NCI-H2171 (cell line): ENCODE results near the gene SOX5.
"Not testable (repeated sequence)": the region's sequence is repeated elsewhere in the genome, so short reads cannot be mapped to it uniquely, and the experiment has no call there.

Source experiments
- DNase-seq: peaks from one replicate; lab custom pipeline; 2025; lab: John Stamatoyannopoulos, UW

SOX5 gene

DNA sequence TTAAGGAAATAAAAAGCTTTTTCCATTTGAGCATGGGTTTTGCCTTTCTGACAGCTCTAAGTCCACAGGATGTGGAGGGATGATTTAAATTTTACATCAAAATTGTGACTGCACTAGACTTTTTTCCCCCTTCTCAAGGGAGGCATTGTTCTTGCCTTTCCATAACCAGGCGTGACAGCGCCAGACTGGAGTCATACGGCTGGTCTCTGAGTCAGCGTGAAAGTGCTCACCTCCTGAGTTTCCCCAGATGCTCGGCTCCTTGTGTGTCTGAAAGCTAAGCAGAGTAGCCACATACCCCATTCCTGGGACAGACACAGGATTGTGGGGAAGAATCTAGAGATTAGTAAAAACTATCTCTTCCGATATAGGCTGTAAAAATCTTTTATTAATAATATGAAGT lies 43.1 kb downstream of the SOX5 start:
- DNase-seq: peak; percentile 12

GRCh38 chr12:23899434-23899833 lies 50.0 kb downstream of the SOX5 start:
- DNase-seq: no peak

GRCh38 chr12:23898121-23898520 lies 51.3 kb downstream of the SOX5 start:
- DNase-seq: no peak

- DNase-seq: peak; percentile 63
These were observed 53.7 kb downstream of the SOX5 start for GRCh38 chr12:23895792-23896218.

- no peak for DNase-seq
These were observed 55.9 kb downstream of the SOX5 start for GRCh38 chr12:23893611-23894010.

DNA sequence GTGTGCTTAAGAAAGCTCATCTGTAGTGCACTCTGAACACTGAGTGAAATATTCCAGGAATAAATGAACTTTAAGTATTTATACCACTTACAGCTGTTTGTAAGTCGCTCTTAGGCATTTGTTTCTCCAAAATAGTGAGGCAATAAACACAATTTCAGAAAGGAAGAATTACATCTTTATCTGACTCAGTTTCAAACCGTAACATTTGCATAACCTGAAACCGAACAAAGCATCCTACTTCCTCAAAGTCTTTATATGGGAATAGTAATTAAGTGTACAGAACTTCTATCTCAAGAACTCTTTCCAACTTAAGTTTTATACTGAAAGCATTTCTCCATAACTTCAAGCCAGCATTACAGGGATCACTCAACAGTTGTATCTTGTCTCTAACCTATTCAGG lies 58.4 kb downstream of the SOX5 start:
- no peak for DNase-seq

GRCh38 chr12:23889069-23889440 lies 60.4 kb downstream of the SOX5 start:
- no peak for DNase-seq

DNA sequence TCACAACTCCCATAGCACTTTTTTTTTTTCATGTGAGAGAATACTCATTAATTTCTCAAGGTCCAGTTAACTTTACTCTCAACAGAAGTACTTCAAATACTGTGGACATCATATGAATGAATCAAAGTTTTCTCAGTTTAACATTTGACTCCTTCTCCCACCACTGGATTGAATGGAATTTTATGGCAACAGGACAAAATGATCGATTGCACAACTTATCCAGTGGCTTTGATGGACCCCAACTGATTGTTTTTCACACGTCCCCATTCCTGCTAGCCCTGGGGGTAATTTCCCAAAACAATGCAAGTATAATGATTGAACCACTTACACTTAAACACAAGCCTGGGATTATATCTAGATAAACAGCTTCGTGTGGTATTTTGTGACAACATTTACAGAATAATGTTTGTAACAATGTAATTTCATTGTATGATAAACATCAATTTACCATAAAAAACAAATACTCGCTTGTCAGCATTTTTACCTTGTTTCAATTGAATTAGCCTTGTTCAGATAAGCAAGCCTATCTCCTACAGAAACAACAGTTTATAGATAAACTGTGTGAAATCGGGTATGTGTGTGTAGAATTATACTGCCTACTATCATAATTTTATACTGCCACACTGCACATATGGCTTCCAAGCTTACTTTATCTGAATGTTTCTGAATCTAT lies 60.9 kb downstream of the SOX5 start:
- no peak for DNase-seq

GRCh38 chr12:23887055-23887835 lies 62.2 kb downstream of the SOX5 start:
- no peak for DNase-seq

GRCh38 chr12:23885394-23885793 lies 64.1 kb downstream of the SOX5 start:
- no peak for DNase-seq

DNA sequence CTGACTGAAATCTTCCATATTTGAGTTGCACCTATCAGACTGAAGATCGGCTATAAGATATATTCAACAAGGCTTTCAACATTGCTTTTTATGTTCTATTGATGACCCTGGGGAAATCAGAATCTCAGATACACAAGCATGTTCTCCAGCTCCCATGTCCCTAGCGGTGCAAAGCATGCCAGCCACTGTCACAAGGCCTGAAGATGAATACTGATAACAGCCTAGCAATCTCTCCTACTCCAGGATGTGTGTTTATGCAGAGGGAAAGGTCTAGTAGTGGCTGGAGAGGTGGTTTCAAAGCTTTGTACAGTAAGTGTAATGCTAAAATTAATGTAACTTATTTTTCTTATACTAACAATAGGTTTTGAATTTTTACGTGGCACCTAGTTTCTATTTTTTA lies 64.6 kb downstream of the SOX5 start:
- DNase-seq: no peak

GRCh38 chr12:23880988-23881387 lies 68.5 kb downstream of the SOX5 start:
- no peak for DNase-seq

DNA sequence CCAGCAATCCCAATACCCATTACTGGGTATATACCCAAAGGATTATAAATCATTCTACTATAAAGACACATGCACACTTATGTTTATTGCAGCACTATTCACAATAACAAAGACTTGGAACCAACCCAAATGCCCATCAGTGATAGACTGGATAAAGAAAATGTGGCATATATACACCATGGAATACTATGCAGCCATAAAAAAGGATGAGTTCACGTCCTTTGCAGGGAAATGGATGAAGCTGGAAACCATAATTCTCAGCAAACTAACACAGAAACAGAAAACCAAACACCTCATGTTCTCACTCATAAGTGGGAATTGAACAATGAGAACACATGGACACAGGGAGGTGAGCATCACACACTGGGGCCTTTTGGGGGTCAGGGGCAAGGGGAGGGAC lies 72.9 kb downstream of the SOX5 start:
- not testable (repeated sequence) for DNase-seq

DNA sequence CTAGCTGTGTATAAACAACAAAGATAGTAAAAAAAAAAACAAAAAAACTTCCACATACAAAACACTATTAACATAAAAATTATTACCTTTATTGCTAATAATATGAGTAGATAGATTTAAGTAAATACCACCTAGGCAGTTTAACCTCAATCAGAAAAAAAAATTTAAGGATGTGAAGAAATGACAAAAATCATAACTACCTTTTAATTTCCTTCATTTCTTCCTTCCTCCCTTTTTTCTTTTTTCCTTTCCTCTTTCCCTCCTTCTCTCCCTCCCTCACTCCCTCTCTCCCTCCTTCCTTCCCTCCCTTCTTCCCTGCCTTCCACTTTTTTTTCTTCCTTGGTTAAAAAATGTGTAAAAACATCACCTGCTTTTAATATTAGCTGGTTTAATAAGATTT lies 81.7 kb downstream of the SOX5 start:
- no peak for DNase-seq

- no peak for DNase-seq
These were observed 86.8 kb downstream of the SOX5 start for GRCh38 chr12:23862701-23863100.

DNA sequence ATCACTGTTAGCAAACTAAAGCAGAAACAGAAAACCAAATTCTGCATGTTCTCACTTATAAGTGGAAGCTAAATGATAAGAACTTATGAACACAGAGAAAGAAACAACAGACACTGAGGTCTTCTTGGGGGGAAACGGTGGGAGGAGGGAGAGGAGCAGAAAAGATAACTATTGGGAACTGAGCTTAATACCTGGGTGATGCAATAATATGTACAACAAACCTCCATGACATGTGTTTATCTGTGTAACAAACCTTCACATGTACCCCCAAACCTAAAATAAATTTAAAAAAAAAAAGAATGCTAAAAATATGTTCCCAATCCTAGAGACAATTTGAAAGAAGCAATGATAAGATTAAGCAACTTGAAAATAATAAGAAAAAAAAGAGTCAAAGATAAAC lies 89.5 kb downstream of the SOX5 start:
- DNase-seq: no peak

- DNase-seq: no peak
These were observed 92.3 kb downstream of the SOX5 start for GRCh38 chr12:23857178-23857577.

- no peak for DNase-seq
These were observed 93.7 kb downstream of the SOX5 start for GRCh38 chr12:23855813-23856212.

DNA sequence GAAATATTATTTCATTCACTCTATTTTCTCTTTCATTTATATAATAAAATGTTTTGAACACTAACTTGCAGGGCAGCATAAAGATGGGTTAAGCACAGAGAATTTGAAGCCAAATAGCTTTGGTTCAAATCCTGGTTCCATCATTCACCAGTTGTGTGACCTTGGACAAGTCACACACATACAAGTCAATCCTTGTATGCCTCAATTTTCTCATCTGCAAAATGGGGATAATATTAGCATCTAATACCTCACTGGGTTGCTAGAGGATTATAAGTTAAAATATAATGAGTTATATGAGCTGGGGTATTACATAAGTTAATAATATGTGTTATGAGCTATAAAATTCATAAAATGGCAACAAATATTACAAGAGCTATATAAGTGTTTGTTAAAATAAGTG lies 94.9 kb downstream of the SOX5 start:
- no peak for DNase-seq

- no peak for DNase-seq
These were observed 95.8 kb downstream of the SOX5 start for GRCh38 chr12:23853640-23854039.

DNA sequence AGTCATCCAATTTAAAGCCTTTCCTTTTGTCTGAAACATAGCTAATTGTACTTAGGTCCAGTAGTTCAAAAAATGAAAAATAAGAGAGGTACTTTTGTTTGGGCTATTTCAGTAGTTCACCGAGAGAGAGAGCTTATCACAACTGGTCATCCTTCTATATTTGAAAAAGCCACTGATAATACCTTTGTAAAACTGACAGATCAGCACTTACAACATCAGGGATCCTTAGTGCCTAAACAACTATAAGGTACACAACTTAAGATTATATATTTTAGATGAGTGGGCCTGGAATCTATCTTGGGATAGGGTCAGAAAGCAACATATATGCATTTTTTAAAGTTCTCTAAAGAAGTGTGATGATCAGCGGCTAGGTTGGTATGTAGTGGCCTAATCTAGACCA lies 97.9 kb downstream of the SOX5 start:
- no peak for DNase-seq

DNA sequence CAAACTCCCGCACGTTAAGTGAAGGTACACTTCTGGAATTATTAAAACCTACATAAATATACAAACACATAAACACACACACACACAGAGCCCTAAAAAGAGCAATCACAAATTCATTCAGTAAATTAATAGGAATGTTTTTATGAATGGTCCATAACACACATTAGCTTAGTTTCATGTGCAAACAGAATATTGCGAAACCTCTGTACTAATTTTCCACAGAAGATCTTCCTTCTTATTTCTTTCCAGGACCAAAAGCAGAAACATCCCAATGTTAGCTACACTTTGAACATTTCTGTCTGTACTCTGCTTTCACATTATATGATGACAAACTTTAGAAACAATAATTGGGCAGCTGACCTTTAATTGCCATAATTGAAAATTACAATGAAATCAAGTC lies 101.6 kb downstream of the SOX5 start:
- DNase-seq: no peak

DNA sequence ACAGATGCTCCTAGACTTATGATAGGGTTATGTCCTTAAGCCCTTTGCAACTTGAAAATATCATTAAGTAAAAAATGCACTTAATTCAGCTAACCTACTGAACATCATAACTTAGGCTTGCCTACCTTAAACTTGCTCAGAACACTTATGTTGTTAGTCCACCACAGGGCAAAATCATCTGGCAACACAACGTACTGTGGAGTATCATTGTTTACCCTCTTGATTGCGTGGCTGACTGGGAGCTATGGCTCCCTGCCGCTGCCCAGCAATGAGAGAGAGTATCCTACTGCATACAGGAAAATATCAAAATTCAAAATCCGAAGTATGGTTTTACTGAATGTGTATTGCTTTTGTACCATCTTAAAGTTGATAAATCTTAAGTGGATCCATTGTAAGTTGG lies 105.5 kb downstream of the SOX5 start:
- no peak for DNase-seq

DNA sequence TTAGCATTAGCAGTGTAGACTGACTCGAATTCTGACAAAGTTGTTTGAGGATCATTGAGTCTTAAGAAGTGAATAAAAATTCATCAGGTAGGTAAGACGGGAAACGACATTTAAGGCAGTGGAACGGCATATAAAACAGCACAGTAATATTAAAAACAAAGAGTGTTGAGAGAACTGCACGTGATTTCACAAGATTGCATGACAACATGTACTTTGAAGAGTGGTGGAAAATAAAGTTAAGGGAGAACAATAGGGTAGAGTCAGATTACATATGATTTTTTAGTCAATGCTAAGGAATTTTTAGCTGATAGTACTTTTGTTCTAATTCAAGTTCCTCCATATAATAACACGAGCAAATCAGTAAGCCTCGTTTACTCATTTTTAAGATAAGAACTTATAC lies 115.4 kb downstream of the SOX5 start:
- DNase-seq: no peak
